COR-L47 (cell line): Measurements from ENCODE around the gene NCF2.

Source experiments
- DNase-seq: peaks from one replicate; lab custom pipeline; 2025; lab: John Stamatoyannopoulos, UW

NCF2 gene

GRCh38 chr1:183551924-183552323, 38.3 kb downstream of the NCF2 start:
- DNase-seq = no peak

GRCh38 chr1:183550915-183551314, 39.3 kb downstream of the NCF2 start:
- DNase-seq = no peak

- DNase-seq = no peak
These were observed 42.1 kb downstream of the NCF2 start for GRCh38 chr1:183548116-183548515.

- no peak for DNase-seq
These were observed 43.8 kb downstream of the NCF2 start for GRCh38 chr1:183546427-183546826.

GRCh38 chr1:183544598-183545297, 45.5 kb downstream of the NCF2 start:
- DNase-seq = no peak

- DNase-seq = peak; percentile 41
These were observed 46.5 kb downstream of the NCF2 start for GRCh38 chr1:183543619-183544204.

- no peak for DNase-seq
These were observed 52.9 kb downstream of the NCF2 start for GRCh38 chr1:183537405-183537804.

- no peak for DNase-seq
These were observed 56.6 kb downstream of the NCF2 start for GRCh38 chr1:183533617-183534174.

- DNase-seq = no peak
These were observed 61.7 kb downstream of the NCF2 start for GRCh38 chr1:183528577-183528976.

- DNase-seq = no peak
These were observed 68.2 kb downstream of the NCF2 start for GRCh38 chr1:183522104-183522503.

GRCh38 chr1:183520379-183520778, 69.9 kb downstream of the NCF2 start:
- DNase-seq = no peak

GRCh38 chr1:183517401-183517800, 72.9 kb downstream of the NCF2 start:
- no peak for DNase-seq

- no peak for DNase-seq
These were observed 73.5 kb downstream of the NCF2 start for GRCh38 chr1:183516725-183517124.

- peak; percentile 25 for DNase-seq
These were observed 75.1 kb downstream of the NCF2 start for GRCh38 chr1:183515002-183515689.

GRCh38 chr1:183514235-183514634, 76.0 kb downstream of the NCF2 start:
- DNase-seq = no peak

- no peak for DNase-seq
These were observed 77.8 kb downstream of the NCF2 start for GRCh38 chr1:183512450-183512849.

- no peak for DNase-seq
These were observed 81.6 kb downstream of the NCF2 start for GRCh38 chr1:183508694-183509093.

GRCh38 chr1:183506561-183506960, 83.7 kb downstream of the NCF2 start:
- no peak for DNase-seq
